ENCODE measurements around the gene DECR2.
"Not testable (repeated sequence)": the region's sequence is repeated elsewhere in the genome, so short reads cannot be mapped to it uniquely, and the experiment has no call there.

DECR2 gene

GRCh38 chr16:383326-384051 is 18.2 kb upstream of the DECR2 start:
- TF ChIP-seq ZFP30 (CRISPR knock-in tag; IDR thresholded peaks at IDR 0.05) (no peak), CREB5 (CRISPR knock-in tag; IDR thresholded peaks at IDR 0.05; ENCODE audit: low read depth) (no peak), ZNF565 (CRISPR knock-in tag; conservative IDR thresholded peaks at IDR 0.05; ENCODE audit: low read depth) (no peak), ISL1 (CRISPR knock-in tag; IDR thresholded peaks at IDR 0.05) (no peak), CSDC2 (CRISPR knock-in tag; IDR thresholded peaks at IDR 0.05) (no peak), BACH2 (CRISPR knock-in tag; IDR thresholded peaks at IDR 0.05; ENCODE audit: borderline replicate concordance) (no peak), ZNF8 (CRISPR knock-in tag; IDR thresholded peaks at IDR 0.05) (no peak)
- TF ChIP-seq, protein P1, sequence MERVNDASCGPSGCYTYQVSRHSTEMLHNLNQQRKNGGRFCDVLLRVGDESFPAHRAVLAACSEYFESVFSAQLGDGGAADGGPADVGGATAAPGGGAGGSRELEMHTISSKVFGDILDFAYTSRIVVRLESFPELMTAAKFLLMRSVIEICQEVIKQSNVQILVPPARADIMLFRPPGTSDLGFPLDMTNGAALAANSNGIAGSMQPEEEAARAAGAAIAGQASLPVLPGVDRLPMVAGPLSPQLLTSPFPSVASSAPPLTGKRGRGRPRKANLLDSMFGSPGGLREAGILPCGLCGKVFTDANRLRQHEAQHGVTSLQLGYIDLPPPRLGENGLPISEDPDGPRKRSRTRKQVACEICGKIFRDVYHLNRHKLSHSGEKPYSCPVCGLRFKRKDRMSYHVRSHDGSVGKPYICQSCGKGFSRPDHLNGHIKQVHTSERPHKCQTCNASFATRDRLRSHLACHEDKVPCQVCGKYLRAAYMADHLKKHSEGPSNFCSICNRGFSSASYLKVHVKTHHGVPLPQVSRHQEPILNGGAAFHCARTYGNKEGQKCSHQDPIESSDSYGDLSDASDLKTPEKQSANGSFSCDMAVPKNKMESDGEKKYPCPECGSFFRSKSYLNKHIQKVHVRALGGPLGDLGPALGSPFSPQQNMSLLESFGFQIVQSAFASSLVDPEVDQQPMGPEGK (CRISPR knock-in tag; IDR thresholded peaks at IDR 0.05; ENCODE audit: borderline replicate concordance) = no peak
- no peak for ATAC-seq

DNA sequence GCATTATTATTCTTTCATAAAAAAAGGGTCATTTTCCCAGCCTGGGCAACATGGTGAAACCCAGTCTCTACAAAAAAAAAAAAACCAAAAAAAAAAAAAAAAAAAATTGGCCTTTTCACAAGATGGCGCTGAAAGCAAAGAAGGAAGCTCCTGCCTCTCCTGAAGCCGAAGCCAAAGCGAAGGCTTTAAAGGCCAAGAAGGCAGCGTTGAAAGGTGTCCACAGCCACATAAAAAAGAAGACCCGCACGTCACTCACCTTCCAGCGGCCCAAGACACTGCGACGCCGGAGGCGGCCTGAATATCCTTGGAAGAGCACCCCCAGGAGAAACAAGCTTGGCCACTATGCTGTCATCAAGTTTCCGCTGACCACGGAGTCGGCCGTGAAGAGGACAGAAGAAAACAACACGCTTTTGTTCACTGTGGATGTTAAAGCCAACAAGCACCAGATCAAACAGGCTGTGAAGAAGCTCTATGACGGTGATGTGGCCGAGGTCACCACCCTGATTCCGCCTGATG is 15.0 kb upstream of the DECR2 start:
- no peak for TF ChIP-seq ARNTL (CRISPR knock-in tag; IDR thresholded peaks at IDR 0.05; ENCODE audit: borderline replicate concordance, low read depth)
- no peak for TF ChIP-seq BACH2 (CRISPR knock-in tag; IDR thresholded peaks at IDR 0.05; ENCODE audit: borderline replicate concordance)
- no peak for TF ChIP-seq ISL1 (CRISPR knock-in tag; IDR thresholded peaks at IDR 0.05)
- TF ChIP-seq GLIS3 (CRISPR knock-in tag; IDR thresholded peaks at IDR 0.05) = no peak
- no peak for TF ChIP-seq ZFP30 (CRISPR knock-in tag; IDR thresholded peaks at IDR 0.05)
- TF ChIP-seq OSR1 (CRISPR knock-in tag; IDR thresholded peaks at IDR 0.05) = no peak
- no peak for TF ChIP-seq RARB (CRISPR knock-in tag; IDR thresholded peaks at IDR 0.05)
- no peak for ATAC-seq

DNA sequence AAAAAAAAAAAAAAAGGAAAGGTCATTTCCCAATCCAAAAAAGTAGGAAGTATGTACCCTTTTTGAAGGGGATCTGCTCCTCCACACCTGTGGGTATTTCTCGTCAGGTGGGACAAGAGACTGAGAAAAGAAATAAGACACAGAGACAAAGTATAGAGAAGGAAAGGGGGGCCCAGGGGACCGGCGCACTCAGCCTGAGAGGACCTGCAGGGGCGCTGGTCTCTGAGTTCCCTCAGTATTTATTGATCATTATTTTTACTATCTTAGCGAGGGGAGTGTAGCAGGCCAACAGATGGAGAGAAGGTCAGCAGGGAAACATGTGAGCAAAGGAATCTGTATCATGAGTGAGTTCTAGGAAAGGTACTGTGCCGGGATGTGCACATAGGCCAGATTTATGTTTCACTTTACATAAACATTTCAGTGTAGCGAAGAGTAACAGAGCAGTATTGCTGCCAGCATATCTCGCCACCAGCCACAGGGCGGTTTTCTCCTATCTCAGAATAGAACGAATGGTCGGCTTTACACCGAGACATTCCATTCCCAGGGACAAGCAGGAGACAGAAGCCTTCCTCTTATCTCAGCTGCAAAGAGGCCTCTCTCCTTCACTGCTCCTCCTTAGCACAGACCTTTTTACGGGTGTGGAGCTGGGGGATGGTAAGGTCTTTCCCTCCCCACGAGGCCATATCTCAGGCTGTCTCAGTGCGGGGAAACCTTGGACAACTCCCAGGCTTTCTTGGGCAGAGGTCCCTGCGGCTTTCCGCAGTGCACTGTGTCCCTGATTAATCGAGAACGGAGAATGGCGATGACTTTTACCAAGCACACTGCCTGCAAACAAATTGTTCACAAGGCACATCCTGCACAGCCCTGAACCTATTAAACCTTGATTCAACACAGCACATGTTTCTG is 13.7 kb upstream of the DECR2 start:
- not testable (repeated sequence) for ATAC-seq

GRCh38 chr16:389352-389751 is 12.3 kb upstream of the DECR2 start:
- no peak for ATAC-seq

More at GRCh38 chr16:389352-389751, 12.3 kb upstream of the DECR2 start:
- TF ChIP-seq, protein P2, sequence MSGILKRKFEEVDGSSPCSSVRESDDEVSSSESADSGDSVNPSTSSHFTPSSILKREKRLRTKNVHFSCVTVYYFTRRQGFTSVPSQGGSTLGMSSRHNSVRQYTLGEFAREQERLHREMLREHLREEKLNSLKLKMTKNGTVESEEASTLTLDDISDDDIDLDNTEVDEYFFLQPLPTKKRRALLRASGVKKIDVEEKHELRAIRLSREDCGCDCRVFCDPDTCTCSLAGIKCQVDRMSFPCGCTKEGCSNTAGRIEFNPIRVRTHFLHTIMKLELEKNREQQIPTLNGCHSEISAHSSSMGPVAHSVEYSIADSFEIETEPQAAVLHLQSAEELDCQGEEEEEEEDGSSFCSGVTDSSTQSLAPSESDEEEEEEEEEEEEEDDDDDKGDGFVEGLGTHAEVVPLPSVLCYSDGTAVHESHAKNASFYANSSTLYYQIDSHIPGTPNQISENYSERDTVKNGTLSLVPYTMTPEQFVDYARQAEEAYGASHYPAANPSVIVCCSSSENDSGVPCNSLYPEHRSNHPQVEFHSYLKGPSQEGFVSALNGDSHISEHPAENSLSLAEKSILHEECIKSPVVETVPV (CRISPR knock-in tag; IDR thresholded peaks at IDR 0.05) = no peak
- TF ChIP-seq OSR1 (CRISPR knock-in tag; IDR thresholded peaks at IDR 0.05) (no peak), ZFP3 (CRISPR knock-in tag; IDR thresholded peaks at IDR 0.05) (no peak), GLIS3 (CRISPR knock-in tag; IDR thresholded peaks at IDR 0.05) (no peak), ZNF565 (CRISPR knock-in tag; conservative IDR thresholded peaks at IDR 0.05; ENCODE audit: low read depth) (no peak), TOX (CRISPR knock-in tag; IDR thresholded peaks at IDR 0.05; ENCODE audit: borderline replicate concordance) (no peak), ZFP30 (CRISPR knock-in tag; IDR thresholded peaks at IDR 0.05) (no peak), CSDC2 (CRISPR knock-in tag; IDR thresholded peaks at IDR 0.05) (no peak), BACH2 (CRISPR knock-in tag; IDR thresholded peaks at IDR 0.05; ENCODE audit: borderline replicate concordance) (no peak)
- TF ChIP-seq, protein P3, sequence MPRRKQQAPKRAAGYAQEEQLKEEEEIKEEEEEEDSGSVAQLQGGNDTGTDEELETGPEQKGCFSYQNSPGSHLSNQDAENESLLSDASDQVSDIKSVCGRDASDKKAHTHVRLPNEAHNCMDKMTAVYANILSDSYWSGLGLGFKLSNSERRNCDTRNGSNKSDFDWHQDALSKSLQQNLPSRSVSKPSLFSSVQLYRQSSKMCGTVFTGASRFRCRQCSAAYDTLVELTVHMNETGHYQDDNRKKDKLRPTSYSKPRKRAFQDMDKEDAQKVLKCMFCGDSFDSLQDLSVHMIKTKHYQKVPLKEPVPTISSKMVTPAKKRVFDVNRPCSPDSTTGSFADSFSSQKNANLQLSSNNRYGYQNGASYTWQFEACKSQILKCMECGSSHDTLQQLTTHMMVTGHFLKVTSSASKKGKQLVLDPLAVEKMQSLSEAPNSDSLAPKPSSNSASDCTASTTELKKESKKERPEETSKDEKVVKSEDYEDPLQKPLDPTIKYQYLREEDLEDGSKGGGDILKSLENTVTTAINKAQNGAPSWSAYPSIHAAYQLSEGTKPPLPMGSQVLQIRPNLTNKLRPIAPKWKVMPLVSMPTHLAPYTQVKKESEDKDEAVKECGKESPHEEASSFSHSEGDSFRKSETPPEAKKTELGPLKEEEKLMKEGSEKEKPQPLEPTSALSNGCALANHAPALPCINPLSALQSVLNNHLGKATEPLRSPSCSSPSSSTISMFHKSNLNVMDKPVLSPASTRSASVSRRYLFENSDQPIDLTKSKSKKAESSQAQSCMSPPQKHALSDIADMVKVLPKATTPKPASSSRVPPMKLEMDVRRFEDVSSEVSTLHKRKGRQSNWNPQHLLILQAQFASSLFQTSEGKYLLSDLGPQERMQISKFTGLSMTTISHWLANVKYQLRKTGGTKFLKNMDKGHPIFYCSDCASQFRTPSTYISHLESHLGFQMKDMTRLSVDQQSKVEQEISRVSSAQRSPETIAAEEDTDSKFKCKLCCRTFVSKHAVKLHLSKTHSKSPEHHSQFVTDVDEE (CRISPR knock-in tag; IDR thresholded peaks at IDR 0.05) = no peak
- TF ChIP-seq, protein P1 (CRISPR knock-in tag; IDR thresholded peaks at IDR 0.05; ENCODE audit: borderline replicate concordance) = no peak

All from SK-N-SH treated with all-trans-retinoic acid at 6 μM for 48 hours (cell line).